SK-N-MC (cell line): ENCODE data around the gene RYR3.

ENCODE experiments used
- EZH2 ChIP-seq: fragments of 200-600 bp; sonication (generic); IDR thresholded peaks from one replicate; pipeline ENCODE4 v1.6.1; 2017; ENCODE audit warnings: antibody characterized with exemption
- POLR2AphosphoS5 ChIP-seq: IDR thresholded peaks from 2 replicates; pipeline ENCODE4 v1.6.1; 2012; ENCODE audit warnings: mild to moderate bottlenecking, low read depth, low read length, borderline replicate concordance

- TF ChIP-seq EZH2 (no peak), POLR2AphosphoS5 (no peak)
Observed at GRCh38 chr15:33808720-33809457, 498.1 kb downstream of the RYR3 start.
